HG03066 (cell line): ENCODE results near the gene BASP1.
A peak's percentile ranks its signal among the peaks of the same experiment; 100 is the strongest.
"Not testable (repeated sequence)": the region's sequence is repeated elsewhere in the genome, so short reads cannot be mapped to it uniquely, and the experiment has no call there.

Experiments
- ATAC-seq: cut with Tn5 transposase; IDR thresholded peaks from one replicate; pipeline ENCODE4 v1.9.1; 2021; ENCODE audit warnings: low read depth; ENCODE audit not compliant: unreplicated experiment

BASP1 gene

DNA sequence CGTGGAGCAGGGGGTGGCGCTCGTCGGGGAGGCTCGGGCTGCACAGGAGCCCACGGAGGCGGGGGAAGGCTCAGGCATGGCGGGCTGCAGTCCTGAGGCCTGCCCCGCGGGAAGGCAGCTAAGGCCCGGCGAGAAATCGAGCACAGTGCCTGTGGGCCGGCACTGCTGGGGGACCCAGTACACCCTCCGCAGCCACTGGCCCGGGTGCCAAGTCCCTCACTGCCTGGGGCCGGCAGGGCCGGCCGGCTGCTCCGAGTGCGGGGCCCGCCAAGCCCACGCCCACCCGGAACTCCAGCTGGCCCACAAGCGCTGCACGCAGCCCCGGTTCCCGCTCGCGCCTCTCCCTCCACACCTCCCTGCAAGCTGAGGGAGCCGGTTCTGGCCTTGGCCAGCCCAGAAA, 94.4 kb downstream of the BASP1 start:
- not testable (repeated sequence) for ATAC-seq

DNA sequence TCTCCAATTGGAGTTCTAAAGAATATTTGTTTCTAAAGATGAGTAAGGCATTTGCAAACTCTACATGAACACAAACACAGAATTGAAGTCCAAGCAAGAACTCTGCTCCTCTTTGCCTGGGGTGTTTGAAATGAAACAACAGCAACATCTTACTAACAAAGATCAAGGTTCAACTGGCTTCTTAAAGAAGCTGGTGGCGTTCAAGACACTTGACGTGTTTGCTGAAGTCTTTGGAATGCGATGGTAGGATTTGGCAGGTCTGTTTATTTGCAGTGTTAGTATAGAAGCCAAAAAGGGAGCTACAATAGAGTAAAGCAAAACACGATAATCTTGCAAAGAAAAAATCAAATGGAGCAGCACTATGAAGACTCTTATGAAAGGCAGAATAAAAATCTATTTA, 94.9 kb downstream of the BASP1 start:
- ATAC-seq = no peak

DNA sequence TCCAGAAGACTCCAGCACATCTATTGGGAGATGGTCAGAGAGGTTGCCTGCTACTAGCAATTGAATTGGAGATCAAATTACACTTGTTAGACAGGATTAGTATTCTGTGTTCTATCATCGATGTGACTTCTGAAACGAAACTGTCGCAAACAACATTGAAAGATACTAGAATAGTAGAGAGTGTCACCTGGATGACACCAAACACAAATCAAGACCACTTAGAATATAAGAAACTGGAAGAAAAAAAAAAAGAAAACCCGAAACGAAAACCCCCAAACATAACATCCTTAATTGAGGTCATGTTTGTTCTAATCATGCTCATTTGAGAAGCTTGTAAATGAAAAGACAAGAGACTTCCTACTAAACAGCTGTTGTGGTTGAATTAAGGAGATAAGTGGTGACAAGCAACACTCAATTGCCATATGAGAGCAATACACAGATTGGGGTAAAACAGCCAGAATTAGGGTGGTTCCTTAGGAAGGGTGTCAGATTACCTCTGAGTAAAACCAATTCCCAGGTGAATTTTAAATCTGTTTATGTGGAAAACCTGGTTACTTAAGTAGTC, 97.6 kb downstream of the BASP1 start:
- ATAC-seq = no peak

DNA sequence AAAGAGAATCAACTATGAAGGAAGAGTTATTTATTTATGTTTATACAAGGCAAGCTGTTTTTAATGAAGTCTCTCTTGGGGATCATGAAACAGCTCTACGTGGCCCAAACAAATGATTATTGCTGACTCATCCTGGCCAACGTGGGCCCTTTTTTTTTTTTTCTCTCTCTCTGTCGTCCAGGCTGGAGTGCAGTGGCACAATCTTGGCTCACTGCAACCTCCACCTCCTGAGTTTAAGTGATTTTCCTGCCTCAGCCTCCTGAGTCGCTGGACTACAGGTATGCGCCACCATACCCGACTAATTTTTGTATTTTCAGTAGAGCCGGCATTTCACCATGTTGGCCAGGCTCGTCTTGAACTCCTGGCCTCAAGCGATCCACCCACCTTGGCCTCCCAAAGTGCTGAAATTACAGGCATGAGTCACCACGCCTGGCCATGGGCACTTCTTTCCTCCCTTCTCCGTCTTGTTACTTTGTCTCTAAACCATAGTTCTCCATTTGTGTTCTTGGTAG, 98.3 kb downstream of the BASP1 start:
- ATAC-seq = no peak

GRCh38 chr5:17316970-17317459, 99.6 kb downstream of the BASP1 start:
- peak; percentile 71 for ATAC-seq

DNA sequence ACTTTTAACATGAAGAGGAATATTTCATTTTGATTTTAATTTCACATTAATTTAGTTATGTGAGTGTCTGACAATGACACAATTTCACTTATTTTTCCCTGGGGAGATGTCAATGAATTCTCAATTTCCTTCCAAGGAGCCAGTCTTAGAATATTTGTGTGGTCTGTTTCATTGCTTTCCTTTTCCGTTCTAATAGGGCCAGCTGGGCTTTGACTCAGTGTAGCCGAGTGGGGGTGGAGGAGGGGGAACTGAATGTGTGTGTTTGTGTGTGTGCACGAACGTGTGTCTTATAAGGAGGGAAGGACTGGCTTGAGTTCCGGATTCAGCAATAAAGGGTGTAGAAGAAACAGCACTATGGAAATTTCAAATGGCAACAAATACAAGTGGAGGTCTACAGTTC, 100.0 kb downstream of the BASP1 start:
- ATAC-seq = peak; percentile 48

GRCh38 chr5:17319095-17319494, 101.7 kb downstream of the BASP1 start:
- not testable (repeated sequence) for ATAC-seq

GRCh38 chr5:17325770-17326599, 108.6 kb downstream of the BASP1 start:
- no peak for ATAC-seq
